GM12878 (cell line): Measurements from ENCODE around the gene POLR3E. TPM values are rescaled to one million over a fixed set of nuclear protein-coding genes. Genes with fewer than 3 reads are reported as not detected.

Experiments
- ATAC-seq: fragments of 200-7000 bp; cut with Tn5 transposase; 3 replicates; pipeline ENCODE4 v1.9.1; 2020; ENCODE audit warnings: mild to moderate bottlenecking, moderate library complexity
- BruUV-seq: library from RNA; stranded (reverse); fragments of 400-500 nt; replicated peaks from 2 replicates; lab custom pipeline; 2021; lab: Mats Ljungman, UMichigan
- CTCF ChIA-PET: fragments of 300-600 bp; sonication (Branson Sonifier 250); formaldehyde crosslinking; extraction: SDS; loops from one replicate; lab custom pipeline; 2021; ENCODE audit warnings: inconsistent platforms; lab: Yijun Ruan, JAX
- POLR2A ChIA-PET: fragments of 350-600 bp; formaldehyde crosslinking; extraction: SDS; loops from one replicate; lab custom pipeline; 2021; ENCODE audit warnings: inconsistent platforms; lab: Charles Lee
- RAD21 ChIA-PET: fragments of 300-600 bp; sonication (Branson Sonifier 250); formaldehyde crosslinking; loops from one replicate; lab custom pipeline; 2023; ENCODE audit warnings: antibody characterized with exemption; ENCODE audit not compliant: unreplicated experiment; lab: Charles Lee
- SMC1A ChIA-PET: fragments of 300-600 bp; sonication (Branson Sonifier 250); formaldehyde crosslinking; loops from one replicate; lab custom pipeline; 2023; ENCODE audit not compliant: unreplicated experiment, uncharacterized antibody; lab: Charles Lee
- DNase-seq: peaks from one replicate; pipeline ENCODE4 v3.0.0-alpha.2; 2011; ENCODE audit warnings: low read depth, low spot score
- FAIRE-seq: peaks from 3 replicates; lab custom pipeline; 2011; peaks lifted over from hg19 to GRCh38; lab: Jason Lieb, UNC
- H2AFZ ChIP-seq: 2 replicates; pipeline ENCODE4 v1.6.0; 2011; ENCODE audit warnings: low read depth, low read length, control low read depth; ENCODE audit not compliant: control insufficient read depth
- H3K27ac ChIP-seq: 2 replicates; pipeline ENCODE4 v1.5.1; 2011; ENCODE audit warnings: control low read depth; ENCODE audit not compliant: control insufficient read depth, insufficient read depth
- H3K27me3 ChIP-seq, 2 experiments: replicated peaks in 1 of 2; 2 replicates each; pipeline versions ENCODE4 v1.6.0 to v1.6.1; 2011; ENCODE audit warnings: low read length in 1 of 2; ENCODE audit not compliant: control insufficient read depth in 2 of 2, insufficient read depth in 2 of 2
- H3K36me3 ChIP-seq, 2 experiments: 2 replicates each; pipeline ENCODE4 v1.5.1; 2011; ENCODE audit warnings: low read length in 1 of 2; ENCODE audit not compliant: control insufficient read depth in 2 of 2, insufficient read depth in 2 of 2
- H3K4me1 ChIP-seq: 2 replicates; pipeline ENCODE4 v1.6.1; 2011; ENCODE audit warnings: mild to moderate bottlenecking, low read length, moderate library complexity, mixed read lengths; ENCODE audit not compliant: control insufficient read depth, insufficient read depth
- H3K4me2 ChIP-seq: 2 replicates; pipeline ENCODE4 v1.6.0; 2011; ENCODE audit warnings: control low read depth; ENCODE audit not compliant: control insufficient read depth, insufficient read depth
- H3K4me3 ChIP-seq: fragments of 200-600 bp; sonication (generic); 2 replicates; pipeline ENCODE4 v1.5.1; 2016
- H3K79me2 ChIP-seq: 2 replicates; pipeline ENCODE4 v1.6.0; 2011; ENCODE audit warnings: low read length; ENCODE audit not compliant: control insufficient read depth, insufficient read depth
- H3K9ac ChIP-seq: 2 replicates; pipeline ENCODE4 v1.8.0; 2011; ENCODE audit warnings: low read length, control low read depth, mixed read lengths; ENCODE audit not compliant: control insufficient read depth, insufficient read depth
- H3K9me3 ChIP-seq: replicated peaks from 3 replicates; pipeline ENCODE4 v1.5.1; 2011; ENCODE audit warnings: mild to moderate bottlenecking, low read length; ENCODE audit not compliant: control insufficient read depth, insufficient read depth
- H4K20me1 ChIP-seq: 2 replicates; pipeline ENCODE4 v1.6.0; 2011; ENCODE audit not compliant: control insufficient read depth, insufficient read depth
- ATF2 ChIP-seq: IDR thresholded peaks from 2 replicates; pipeline ENCODE4 v1.6.1; 2012; ENCODE audit warnings: low read length, inconsistent platforms
- BCL11A ChIP-seq: IDR thresholded peaks from 2 replicates; pipeline ENCODE4 v1.6.1; 2011; ENCODE audit warnings: low read depth, low read length
- HCFC1 ChIP-seq: fragments of 150-350 bp; IDR thresholded peaks from 2 replicates; pipeline ENCODE4 v1.6.1; 2014; ENCODE audit warnings: low read length
- NFIC ChIP-seq: IDR thresholded peaks from 2 replicates; pipeline ENCODE4 v1.6.1; 2012; ENCODE audit warnings: low read depth, mild to moderate bottlenecking, inconsistent platforms, low read length, moderate library complexity
- NR2F1 ChIP-seq: fragments of 450-650 bp; conservative IDR thresholded peaks from 2 replicates; pipeline ENCODE4 v1.6.1; 2017; ENCODE audit warnings: mild to moderate bottlenecking
- SKIL ChIP-seq: fragments of 450-650 bp; IDR thresholded peaks from 2 replicates; pipeline ENCODE4 v1.6.1; 2017; ENCODE audit warnings: mild to moderate bottlenecking, low read depth, inconsistent platforms; ENCODE audit not compliant: poor library complexity, severe bottlenecking
- SMARCA5 ChIP-seq: fragments of 450-650 bp; IDR thresholded peaks from 2 replicates; pipeline ENCODE4 v1.6.1; 2017; ENCODE audit warnings: mild to moderate bottlenecking
- SUZ12 ChIP-seq: fragments of 200-600 bp; sonication (generic); IDR thresholded peaks from one replicate; pipeline ENCODE4 v1.6.1; 2018; ENCODE audit warnings: antibody characterized with exemption, mild to moderate bottlenecking; ENCODE audit not compliant: unreplicated experiment
- TARDBP ChIP-seq: IDR thresholded peaks from 2 replicates; pipeline ENCODE4 v1.6.1; 2016; ENCODE audit warnings: borderline replicate concordance
- TCF7 ChIP-seq: IDR thresholded peaks from 2 replicates; pipeline ENCODE4 v1.6.1; 2014; ENCODE audit warnings: antibody characterized with exemption, borderline replicate concordance
- YBX1 ChIP-seq: fragments of 450-650 bp; IDR thresholded peaks from 2 replicates; pipeline ENCODE4 v1.6.1; 2016; ENCODE audit warnings: antibody characterized with exemption
- WGBS: methylation state at CpG from one replicate; pipeline ENCODE4 v1.1.6; 2016; ENCODE audit warnings: low lambda C conversion rate; ENCODE audit not compliant: insufficient replicate concordance, insufficient coverage; ENCODE audit errors: missing lambda C conversion rate; 5-methylcytosine and 5-hydroxymethylcytosine counted together
- in situ Hi-C: fragments of 300-500 bp; cut with MboI; formaldehyde crosslinking; loops from 9 replicates; pipeline ENCODE4 v1.14.3; 2018; ENCODE audit warnings: mixed read lengths
- intact Hi-C: fragments of 100-400 bp; cut with micrococcal nuclease; formaldehyde crosslinking; loops from one replicate; pipeline ENCODE4 v1.14.2; 2022; ENCODE audit not compliant: unreplicated experiment
- polyA plus RNA-seq, 11 experiments: library from polyadenylated mRNA; depleted of rRNA in 4 of 11; unstranded in 6 of 11; stranded (reverse) in 5 of 11; fragments of >200 nt; fragmentation: Nextera tagmentation in 4 of 11; fragmentation: Illumina TruSeq in 1 of 11; extraction: Ambion mirVana in 4 of 11; extraction: Trizol in 1 of 11; gene quantifications; 1 replicate in 1 of 11; 2 replicates in 10 of 11; pipeline versions ENCODE4 v1.2.1 to v1.2.3, GENCODE V29; 2011 to 2016; ENCODE audit warnings: inconsistent platforms in 2 of 11, missing spikeins in 2 of 11, low read depth in 1 of 11
- total RNA-seq, 4 experiments: library from RNA; depleted of rRNA in 3 of 4; stranded (reverse); fragments of >200 nt in 3 of 4; fragmentation: Illumina TruSeq in 1 of 4; extraction: Trizol in 1 of 4; gene quantifications; 2 replicates each; pipeline versions ENCODE4 v1.2.1 to v1.2.3, GENCODE V29; 2013 to 2021

POLR3E gene
- total and polyA plus RNA-seq, 10 of the 15 experiments (the other 5 are each of a cell fraction or from before 2014, with no cell fraction given): 11.1 to 79.5 (median 39.7) TPM

- no peaks in the 10 kb centered on the region for H3K4me1 ChIP-seq
- CTCF ChIA-PET: interaction anchor here (0.6 to 1.0 kb wide), 2 partner anchors 14 to 94 kb away, joined by 4 read pairs; no protein-coding TSS in a partner anchor
- no peak overlapping the region for H3K9ac ChIP-seq
- H3K4me2 ChIP-seq: no peak overlapping the region
- WGBS: 98% methylated on average over 9 of the region's 9 CpGs
- H3K4me3 ChIP-seq: no peak overlapping the region
- H3K27ac ChIP-seq: no peak overlapping the region
- in situ Hi-C loops (no loop called here), intact Hi-C loops (no loop called here)
- no TSS peak for BruUV-seq
- SMC1A ChIA-PET: interaction anchor here (0.5 kb wide), 1 partner anchor 315 kb away, joined by 3 read pairs; no protein-coding TSS in a partner anchor
- FAIRE-seq (no peak), DNase-seq (no peak), ATAC-seq (no peak)
- H3K36me3 ChIP-seq: peaks cover 9 to 32% of the 10 kb centered on the region in 2 experiments
- RAD21 ChIA-PET: no interaction called here
- no peak for TF ChIP-seq NR2F1
- no peak for TF ChIP-seq TCF7
- no peak for TF ChIP-seq HCFC1
- no peak for TF ChIP-seq SKIL
- no peak for TF ChIP-seq SMARCA5
- TF ChIP-seq TARDBP: no peak
- no peak for TF ChIP-seq ATF2
- TF ChIP-seq NFIC: no peak
- no peak for TF ChIP-seq SUZ12
- no peak for TF ChIP-seq YBX1
- no peak for TF ChIP-seq BCL11A
- no peak overlapping the region for H2AFZ ChIP-seq
- no peaks in the 10 kb centered on the region for H3K79me2 ChIP-seq
- POLR2A ChIA-PET: no interaction called here
- no peaks in the 10 kb centered on the region for H4K20me1 ChIP-seq
- no peaks in the 10 kb centered on the region for H3K27me3 ChIP-seq
- H3K9me3 ChIP-seq: no peaks in the 10 kb centered on the region
These were observed 12.6 kb upstream of the POLR3E start for GRCh38 chr16:22284637-22285036.
